ENCODE data around the gene GPATCH1.

The GPATCH1 gene

DNA sequence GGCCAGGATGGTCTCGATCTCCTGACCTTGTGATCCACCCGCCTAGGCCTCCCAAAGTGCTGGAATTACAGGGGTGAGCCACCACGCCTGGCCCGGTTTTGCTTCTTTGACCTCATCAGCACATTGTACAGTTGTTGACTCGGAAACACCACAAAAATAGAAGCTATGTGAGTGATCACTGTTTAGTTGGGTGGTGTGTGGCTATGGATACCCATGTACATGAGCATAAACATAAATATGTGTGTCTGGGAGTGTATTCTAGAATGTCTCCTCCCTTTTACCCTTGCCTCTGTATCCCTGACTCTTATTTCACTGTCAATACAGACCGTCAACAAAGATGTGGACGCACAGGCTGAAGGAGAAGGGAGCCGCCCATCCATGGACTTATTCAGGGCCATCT is 36.5 kb downstream of the GPATCH1 start:
- no peaks in the 10 kb centered on the region for H4K20me1 ChIP-seq (ENCODE audit: control insufficient read depth, insufficient read depth, low read depth, low read length)
- no peak overlapping the region for H3K4me3 ChIP-seq (ENCODE audit: low read length)
- H3K36me3 ChIP-seq (ENCODE audit: control insufficient read depth, low read length) = peaks cover 33% of the 10 kb centered on the region
- H3F3A ChIP-seq (ENCODE audit: control insufficient read depth, insufficient read depth) = no peaks in the 10 kb centered on the region
- no peaks in the 10 kb centered on the region for H3K9me3 ChIP-seq (ENCODE audit: control insufficient read depth, insufficient read depth, low read length)
- no peaks in the 10 kb centered on the region for H3K79me2 ChIP-seq (ENCODE audit: control insufficient read depth, low read length)
- H3K4me1 ChIP-seq (ENCODE audit: control insufficient read depth, low read length) = no peaks in the 10 kb centered on the region
- H3K27ac ChIP-seq (ENCODE audit: low read depth, low read length) = no peak overlapping the region
- H3K4me2 ChIP-seq (ENCODE audit: low read length) = no peak overlapping the region
- H3K27me3 ChIP-seq (ENCODE audit: control insufficient read depth, low read length) = no peaks in the 10 kb centered on the region
- TF ChIP-seq EZH2phosphoT487 (IDR thresholded peaks at IDR 0.05; ENCODE audit: borderline replicate concordance, low read length) = no peak
- TF ChIP-seq CTCF (IDR thresholded peaks at IDR 0.05; ENCODE audit: low read depth, low read length, poor library complexity, severe bottlenecking) = no peak
- H3K9me2 ChIP-seq (replicated peaks; ENCODE audit: control insufficient read depth, low read length) = no peaks in the 10 kb centered on the region

- Histone ChIP-seq H4K20me1 (ENCODE audit: control insufficient read depth, insufficient read depth, low read depth, low read length) (no peaks in the 10 kb centered on the region), H3K27me3 (ENCODE audit: control insufficient read depth, low read length) (no peaks in the 10 kb centered on the region), H3K79me2 (ENCODE audit: control insufficient read depth, low read length) (no peaks in the 10 kb centered on the region), H3K27ac (ENCODE audit: low read depth, low read length) (no peak overlapping the region), H3K9me2 (replicated peaks; ENCODE audit: control insufficient read depth, low read length) (no peaks in the 10 kb centered on the region), H3K36me3 (ENCODE audit: control insufficient read depth, low read length) (peaks cover 26% of the 10 kb centered on the region), H3K9me3 (ENCODE audit: control insufficient read depth, insufficient read depth, low read length) (no peaks in the 10 kb centered on the region), H3K4me2 (ENCODE audit: low read length) (no peak overlapping the region), H3K4me3 (ENCODE audit: low read length) (no peak overlapping the region), H3K4me1 (ENCODE audit: control insufficient read depth, low read length) (no peaks in the 10 kb centered on the region), H3F3A (ENCODE audit: control insufficient read depth, insufficient read depth) (no peaks in the 10 kb centered on the region)
- TF ChIP-seq CTCF (IDR thresholded peaks at IDR 0.05; ENCODE audit: low read depth, low read length, poor library complexity, severe bottlenecking) = no peak
- TF ChIP-seq EZH2phosphoT487 (IDR thresholded peaks at IDR 0.05; ENCODE audit: borderline replicate concordance, low read length) = no peak
These were observed 37.7 kb downstream of the GPATCH1 start for GRCh38 chr19:33118643-33119042.

GRCh38 chr19:33124207-33125098 is 43.5 kb downstream of the GPATCH1 start:
- H4K20me1 ChIP-seq (ENCODE audit: control insufficient read depth, insufficient read depth, low read depth, low read length) = no peaks in the 10 kb centered on the region
- H3F3A ChIP-seq (ENCODE audit: control insufficient read depth, insufficient read depth) = no peaks in the 10 kb centered on the region
- H3K79me2 ChIP-seq (ENCODE audit: control insufficient read depth, low read length) = no peaks in the 10 kb centered on the region
- H3K27ac ChIP-seq (ENCODE audit: low read depth, low read length) = no peak overlapping the region
- H3K4me2 ChIP-seq (ENCODE audit: low read length) = no peak overlapping the region
- peaks cover 29% of the 10 kb centered on the region for H3K36me3 ChIP-seq (ENCODE audit: control insufficient read depth, low read length)
- H3K9me2 ChIP-seq (replicated peaks; ENCODE audit: control insufficient read depth, low read length) = no peaks in the 10 kb centered on the region
- H3K9me3 ChIP-seq (ENCODE audit: control insufficient read depth, insufficient read depth, low read length) = no peaks in the 10 kb centered on the region
- TF ChIP-seq CTCF (IDR thresholded peaks at IDR 0.05; ENCODE audit: low read depth, low read length, poor library complexity, severe bottlenecking) = no peak
- no peak for TF ChIP-seq EZH2phosphoT487 (IDR thresholded peaks at IDR 0.05; ENCODE audit: borderline replicate concordance, low read length)
- H3K4me3 ChIP-seq (ENCODE audit: low read length) = no peak overlapping the region
- no peaks in the 10 kb centered on the region for H3K27me3 ChIP-seq (ENCODE audit: control insufficient read depth, low read length)
- no peaks in the 10 kb centered on the region for H3K4me1 ChIP-seq (ENCODE audit: control insufficient read depth, low read length)
